A549 (cell line): ENCODE measurements around the gene PARP1. TPM values are rescaled to one million over a fixed set of nuclear protein-coding genes. Genes with fewer than 3 reads are reported as not detected.

Experiments used
- ATAC-seq, 2 experiments: fragments of 200-7000 bp in 1 of 2; fragments of >200 bp in 1 of 2; cut with Nextera tagmentation in 1 of 2; cut with Tn5 transposase in 1 of 2; 3 replicates each; pipeline versions ENCODE4 v1.8.0 to v1.9.1; 2018 to 2020; ENCODE audit warnings: mild to moderate bottlenecking in 1 of 2, moderate library complexity in 1 of 2
- CTCF ChIA-PET: fragments of 300-600 bp; sonication (Branson Sonifier 250); formaldehyde crosslinking; extraction: SDS; loops from one replicate; lab custom pipeline; 2021; ENCODE audit warnings: antibody characterized with exemption, inconsistent platforms; lab: Yijun Ruan, JAX
- POLR2A ChIA-PET: fragments of 350-600 bp; formaldehyde crosslinking; extraction: SDS; loops from one replicate; lab custom pipeline; 2021; ENCODE audit warnings: antibody characterized with exemption, inconsistent platforms; lab: Yijun Ruan, JAX
- DNase-seq, 2 experiments: peaks; one replicate each; pipeline versions ENCODE4 v3.0.0 to v3.0.0-alpha.2; 2011 to 2016; ENCODE audit warnings: low read depth in 1 of 2, low spot score in 1 of 2
- FAIRE-seq: peaks from 2 replicates; lab custom pipeline; 2011; peaks lifted over from hg19 to GRCh38; lab: Jason Lieb, UNC
- H3K27ac ChIP-seq, 2 experiments: fragments of >200 bp; sonication (Bioruptor Twin); formaldehyde crosslinking; 3 replicates each; pipeline ENCODE4 v1.5.1; 2016 to 2017
- H3K4me1 ChIP-seq: fragments of >200 bp; sonication (Bioruptor Twin); formaldehyde crosslinking; 3 replicates; pipeline ENCODE4 v1.6.1; 2016
- H3K4me2 ChIP-seq: fragments of >200 bp; sonication (Bioruptor Twin); formaldehyde crosslinking; 3 replicates; pipeline ENCODE4 v1.6.1; 2016
- H3K4me3 ChIP-seq: fragments of >200 bp; sonication (Bioruptor Twin); formaldehyde crosslinking; 3 replicates; pipeline ENCODE4 v1.5.1; 2016
- H3K9me3 ChIP-seq: fragments of >200 bp; sonication (Bioruptor Twin); formaldehyde crosslinking; 3 replicates; pipeline ENCODE4 v1.6.1; 2016
- BHLHE40 ChIP-seq: IDR thresholded peaks from 2 replicates; pipeline ENCODE4 v1.6.1; 2012; ENCODE audit warnings: low read depth, low read length, inconsistent platforms
- CBX2 ChIP-seq: fragments of 200-600 bp; sonication (generic); IDR thresholded peaks from 2 replicates; pipeline ENCODE4 v1.6.1; 2016; ENCODE audit warnings: low read depth, mild to moderate bottlenecking, borderline replicate concordance
- CBX8 ChIP-seq: fragments of 200-600 bp; sonication (generic); IDR thresholded peaks from 2 replicates; pipeline ENCODE4 v1.6.1; 2016
- CEBPB ChIP-seq, 2 experiments: fragments of >200 bp in 1 of 2; sonication (Bioruptor Twin) in 1 of 2; formaldehyde crosslinking in 1 of 2; IDR thresholded peaks; 2 replicates each; pipeline ENCODE4 v1.6.1; 2012 to 2016
- CHD4 ChIP-seq: fragments of 200-600 bp; sonication (generic); IDR thresholded peaks from 2 replicates; pipeline ENCODE4 v1.6.1; 2016; ENCODE audit warnings: antibody characterized with exemption, mild to moderate bottlenecking, borderline replicate concordance
- EHMT2 ChIP-seq: fragments of 200-600 bp; sonication (generic); IDR thresholded peaks from 2 replicates; pipeline ENCODE4 v1.6.1; 2016; ENCODE audit warnings: antibody characterized with exemption, low read depth, mild to moderate bottlenecking, moderate library complexity
- ESRRA ChIP-seq: fragments of 150-350 bp; IDR thresholded peaks from 2 replicates; pipeline ENCODE4 v1.6.1; 2014; ENCODE audit warnings: mild to moderate bottlenecking, low read length, borderline replicate concordance
- FOSL2 ChIP-seq, 2 experiments: fragments of 450-650 bp in 1 of 2; fragments of >200 bp in 1 of 2; sonication (Bioruptor Twin) in 1 of 2; formaldehyde crosslinking; IDR thresholded peaks; 2 replicates each; pipeline versions ENCODE4 v1.5.0 to v1.6.1; 2016 to 2020; ENCODE audit warnings: mild to moderate bottlenecking in 1 of 2, moderate library complexity in 1 of 2
- HDAC2 ChIP-seq: fragments of 200-600 bp; sonication (generic); IDR thresholded peaks from 2 replicates; pipeline ENCODE4 v1.6.1; 2016
- HOXA7 ChIP-seq: fragments of 250-450 bp; sonication (Bioruptor Pico); IDR thresholded peaks from 2 replicates; pipeline ENCODE4 v1.5.0; 2020; ENCODE audit warnings: mild to moderate bottlenecking, moderate library complexity
- JUNB ChIP-seq: fragments of >200 bp; sonication (Bioruptor Twin); formaldehyde crosslinking; IDR thresholded peaks from 2 replicates; pipeline ENCODE4 v1.6.1; 2016
- KDM1A ChIP-seq: fragments of 200-600 bp; sonication (generic); IDR thresholded peaks from 2 replicates; pipeline ENCODE4 v1.6.1; 2016; ENCODE audit warnings: low read depth, mild to moderate bottlenecking
- MYC ChIP-seq: IDR thresholded peaks from 2 replicates; pipeline ENCODE4 v1.6.1; 2012; ENCODE audit warnings: mild to moderate bottlenecking, inconsistent platforms, low read length, improper control_type of control experiment, borderline replicate concordance
- NR3C1 ChIP-seq: fragments of >200 bp; sonication (Bioruptor Twin); formaldehyde crosslinking; IDR thresholded peaks from 3 replicates; pipeline ENCODE4 v1.6.1; 2017
- RAD21 ChIP-seq, 2 experiments: fragments of >200 bp in 1 of 2; sonication (Bioruptor Twin) in 1 of 2; formaldehyde crosslinking in 1 of 2; IDR thresholded peaks in 1 of 2; conservative IDR thresholded peaks in 1 of 2; 2 replicates in 1 of 2; 3 replicates in 1 of 2; pipeline ENCODE4 v1.6.1; 2012 to 2018; ENCODE audit warnings: inconsistent platforms in 1 of 2
- RARB ChIP-seq: fragments of 250-450 bp; sonication (Bioruptor Pico); IDR thresholded peaks from 2 replicates; pipeline ENCODE4 v1.8.0; 2021; ENCODE audit warnings: mild to moderate bottlenecking, moderate library complexity
- RFX5 ChIP-seq: fragments of 450-650 bp; IDR thresholded peaks from 2 replicates; pipeline ENCODE4 v1.7.1; 2014; ENCODE audit warnings: antibody characterized with exemption, mild to moderate bottlenecking, moderate library complexity
- RNF2 ChIP-seq: fragments of 200-600 bp; sonication (generic); IDR thresholded peaks from 2 replicates; pipeline ENCODE4 v1.6.1; 2016; ENCODE audit warnings: low read depth, mild to moderate bottlenecking, antibody characterized with exemption, moderate library complexity, borderline replicate concordance
- SMC3 ChIP-seq: fragments of >200 bp; sonication (Bioruptor Twin); formaldehyde crosslinking; IDR thresholded peaks from 3 replicates; pipeline ENCODE4 v1.6.1; 2018; ENCODE audit warnings: inconsistent platforms
- TFCP2L1 ChIP-seq: fragments of 250-450 bp; sonication (Bioruptor Pico); IDR thresholded peaks from 2 replicates; pipeline ENCODE4 v1.5.0; 2021; ENCODE audit warnings: mild to moderate bottlenecking
- ZFP36 ChIP-seq: fragments of 450-650 bp; IDR thresholded peaks from 2 replicates; pipeline ENCODE4 v1.6.1; 2014; ENCODE audit warnings: borderline replicate concordance; ENCODE audit not compliant: partially characterized antibody
- WGBS: methylation state at CpG from one replicate; pipeline ENCODE4 v1.1.6; 2017; ENCODE audit errors: missing lambda C conversion rate; 5-methylcytosine and 5-hydroxymethylcytosine counted together
- polyA plus RNA-seq, 4 experiments: library from polyadenylated mRNA; depleted of rRNA in 3 of 4; stranded (reverse); fragments of >200 nt; fragmentation: RNase III in 1 of 4; extraction: RNeasy Plus Mini Kit Qiagen cat#74134 plus additional on column Dnase treatment in 1 of 4; gene quantifications; 2 replicates in 3 of 4; 3 replicates in 1 of 4; pipeline ENCODE4 v1.2.3, GENCODE V29; 2011 to 2017
- TF ChIP-seq, protein P1 (sequence below): IDR thresholded peaks from 2 replicates; pipeline ENCODE4 v1.6.1; 2012
- TF ChIP-seq, protein P2 (sequence below): IDR thresholded peaks from 2 replicates; pipeline ENCODE4 v1.6.1; 2012
- TF ChIP-seq, protein P3 (sequence below): fragments of 250-450 bp; sonication (Bioruptor Pico); IDR thresholded peaks from 2 replicates; pipeline ENCODE4 v1.5.0; 2021; ENCODE audit warnings: mild to moderate bottlenecking, moderate library complexity, borderline replicate concordance

Gene PARP1
- polyA plus RNA-seq, 2 of the 4 experiments (the other 2 are of a cell fraction), result 125 to 134 TPM

DNA sequence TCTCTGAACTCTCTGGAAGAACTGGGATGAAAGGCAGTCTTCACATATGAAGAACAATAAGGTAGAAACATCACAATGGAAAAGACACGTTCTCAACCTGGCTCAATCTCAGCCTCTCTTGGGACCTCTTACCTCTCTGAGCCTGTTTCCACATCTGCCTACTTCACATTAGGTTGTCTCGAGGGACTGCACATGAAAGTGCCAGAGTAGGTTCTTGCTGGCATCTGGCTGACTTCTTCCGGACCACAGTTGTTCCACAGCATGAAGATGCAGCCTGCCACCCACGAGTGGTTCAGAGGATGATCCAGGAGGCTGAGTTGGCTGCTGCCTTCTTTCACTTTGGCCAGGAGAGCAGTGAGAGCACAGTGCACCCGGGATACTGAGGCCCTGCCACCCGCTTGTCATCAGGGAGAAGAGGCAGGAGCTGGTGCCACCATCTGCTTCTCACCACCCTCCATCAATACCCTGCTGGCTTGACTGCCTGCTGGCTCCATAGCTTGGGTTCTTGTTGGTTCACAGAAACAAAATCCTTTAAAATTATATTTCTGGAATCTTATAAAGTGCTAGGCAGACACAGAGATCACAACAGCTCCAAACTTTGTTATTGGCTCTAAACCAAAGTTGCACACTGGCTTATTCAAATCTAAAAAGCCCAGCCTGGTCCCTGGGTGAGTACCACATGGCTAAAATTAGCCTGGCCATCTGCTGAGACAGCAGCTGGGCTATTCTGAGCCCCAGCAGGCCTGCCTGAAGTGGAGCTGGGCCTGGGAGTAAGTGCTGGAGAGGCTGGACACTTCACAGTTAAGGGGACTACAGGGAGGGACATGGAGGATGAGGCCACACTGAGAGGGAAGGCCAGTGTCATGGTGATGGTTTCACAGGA lies 52.0 kb downstream of the PARP1 start:
- WGBS, result 91% methylated on average over 6 of the region's 6 CpGs
- FAIRE-seq, result no peak
- CTCF ChIA-PET, result interaction anchor here (1.1 kb wide), 1 partner anchor 11 kb away, joined by 3 read pairs; no protein-coding TSS in a partner anchor

DNA sequence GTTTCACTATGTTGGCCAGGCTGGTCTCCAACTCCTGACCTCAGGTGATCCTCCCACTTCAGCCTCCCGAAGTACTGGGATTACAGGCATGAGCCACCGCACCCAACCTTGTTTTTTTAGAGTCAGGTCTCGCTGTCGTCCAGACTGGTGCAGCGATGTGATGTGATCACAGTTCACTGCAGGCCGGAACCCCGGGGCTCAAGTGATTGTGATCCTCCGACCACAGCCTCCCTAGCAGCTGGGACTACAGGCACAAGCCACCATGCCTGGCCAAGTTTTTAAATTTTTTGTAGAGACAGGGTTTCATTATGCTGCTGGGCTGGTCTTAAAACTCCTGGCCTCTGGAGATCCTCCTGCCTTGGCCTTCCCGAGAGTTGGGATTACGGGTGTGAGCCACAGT lies 52.9 kb downstream of the PARP1 start:
- Histone ChIP-seq H3K27ac (no peak overlapping the region), H3K9me3 (no peaks in the 10 kb centered on the region), H3K4me3 (no peak overlapping the region), H3K4me1 (no peaks in the 10 kb centered on the region), H3K4me2 (no peak overlapping the region)
- FAIRE-seq, result no peak
- 91% methylated on average over 9 of the region's 10 CpGs for WGBS
- ATAC-seq, result no peak
- POLR2A ChIA-PET, result no interaction called here
- TF ChIP-seq TFCP2L1 (no peak), RFX5 (no peak), CBX8 (no peak), RNF2 (no peak), EHMT2 (no peak), RARB (CRISPR knock-in tag) (no peak), CBX2 (no peak), CHD4 (no peak), ESRRA (no peak), MYC (no peak), ZFP36 (no peak)
- TF ChIP-seq, protein P1, sequence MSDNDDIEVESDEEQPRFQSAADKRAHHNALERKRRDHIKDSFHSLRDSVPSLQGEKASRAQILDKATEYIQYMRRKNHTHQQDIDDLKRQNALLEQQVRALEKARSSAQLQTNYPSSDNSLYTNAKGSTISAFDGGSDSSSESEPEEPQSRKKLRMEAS, result no peak
- TF ChIP-seq, protein P2, sequence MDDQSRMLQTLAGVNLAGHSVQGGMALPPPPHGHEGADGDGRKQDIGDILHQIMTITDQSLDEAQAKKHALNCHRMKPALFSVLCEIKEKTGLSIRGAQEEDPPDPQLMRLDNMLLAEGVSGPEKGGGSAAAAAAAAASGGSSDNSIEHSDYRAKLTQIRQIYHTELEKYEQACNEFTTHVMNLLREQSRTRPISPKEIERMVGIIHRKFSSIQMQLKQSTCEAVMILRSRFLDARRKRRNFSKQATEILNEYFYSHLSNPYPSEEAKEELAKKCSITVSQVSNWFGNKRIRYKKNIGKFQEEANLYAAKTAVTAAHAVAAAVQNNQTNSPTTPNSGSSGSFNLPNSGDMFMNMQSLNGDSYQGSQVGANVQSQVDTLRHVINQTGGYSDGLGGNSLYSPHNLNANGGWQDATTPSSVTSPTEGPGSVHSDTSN, result no peak
- no peak for DNase-seq
- CTCF ChIA-PET, result interaction anchor here (1.4 to 2.0 kb wide), 2 partner anchors 22 to 230 kb away, joined by 3 to 8 read pairs; no protein-coding TSS in a partner anchor

More for the DNA sequence above, 52.0 kb downstream of the PARP1 start:
- Histone ChIP-seq H3K4me1 (no peaks in the 10 kb centered on the region), H3K4me2 (no peak overlapping the region), H3K4me3 (no peak overlapping the region), H3K27ac (no peak overlapping the region), H3K9me3 (no peaks in the 10 kb centered on the region)
- POLR2A ChIA-PET, result no interaction called here
- DNase-seq (no peak), ATAC-seq (peak in 1 of 2 experiments; percentile 12; a peak in 1 of 6 replicates)
- TF ChIP-seq BHLHE40, result no peak
- TF ChIP-seq HDAC2, result no peak

DNA sequence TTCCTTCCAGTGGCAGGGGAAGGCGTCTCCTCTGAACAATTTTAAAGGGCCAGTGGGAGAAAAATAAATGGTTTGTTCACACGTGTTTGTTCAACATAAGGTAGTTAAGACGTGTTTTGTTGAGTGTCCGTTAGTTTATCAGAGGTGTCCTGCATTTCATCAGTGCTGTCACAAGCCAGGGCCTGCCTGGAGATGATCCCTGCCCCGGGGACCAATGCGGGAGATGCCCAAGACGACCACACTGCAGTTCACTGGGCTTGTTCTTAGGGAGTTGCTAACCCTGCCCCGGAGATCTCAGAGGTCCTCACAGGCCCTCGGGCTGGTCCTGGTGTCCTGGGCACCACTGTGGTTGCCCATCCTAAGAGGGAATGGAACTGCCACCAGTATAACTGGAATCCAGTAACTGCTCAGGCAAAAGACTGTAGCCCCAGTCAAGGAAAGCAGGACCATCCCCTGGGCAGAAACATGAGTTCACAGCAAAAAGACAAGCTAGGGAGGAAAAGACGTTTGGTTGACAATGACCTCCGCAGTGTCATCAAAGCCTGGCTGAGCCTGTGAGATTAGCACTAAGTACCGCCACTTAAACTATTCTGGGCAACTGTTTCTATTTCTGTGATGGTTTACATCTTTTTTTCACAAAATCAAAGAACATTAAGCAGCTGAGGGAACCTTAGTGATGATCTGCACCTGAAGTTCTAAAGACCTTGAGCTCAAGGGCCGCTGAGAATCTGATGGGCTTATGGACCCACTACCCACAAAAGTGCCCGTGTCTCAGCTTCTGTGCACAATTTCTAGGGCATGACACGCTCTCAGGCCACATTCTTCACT lies 54.0 kb downstream of the PARP1 start:
- H3K9me3 ChIP-seq, result no peaks in the 10 kb centered on the region
- FAIRE-seq (no peak), ATAC-seq (0 out of 6 replicates have a peak, but pooled peaks of 1 of the 2 experiments have one; percentile 20), DNase-seq (no peak)
- no peak for TF ChIP-seq CEBPB (IDR thresholded peaks at IDR 0.05)
- TF ChIP-seq HOXA7 (CRISPR knock-in tag), result no peak
- TF ChIP-seq RNF2, result no peak
- TF ChIP-seq SMC3, result no peak
- no peak for TF ChIP-seq FOSL2 (IDR thresholded peaks at IDR 0.05)
- TF ChIP-seq FOSL2 (CRISPR knock-in tag; IDR thresholded peaks at IDR 0.05), result no peak
- no peak for TF ChIP-seq NR3C1
- no peak for TF ChIP-seq ESRRA
- no peak for TF ChIP-seq KDM1A
- no peak for TF ChIP-seq RAD21 (conservative IDR thresholded peaks at IDR 0.05 in 1 of 2, IDR thresholded peaks at IDR 0.05 in 1 of 2)
- TF ChIP-seq JUNB, result no peak
- TF ChIP-seq, protein P3, sequence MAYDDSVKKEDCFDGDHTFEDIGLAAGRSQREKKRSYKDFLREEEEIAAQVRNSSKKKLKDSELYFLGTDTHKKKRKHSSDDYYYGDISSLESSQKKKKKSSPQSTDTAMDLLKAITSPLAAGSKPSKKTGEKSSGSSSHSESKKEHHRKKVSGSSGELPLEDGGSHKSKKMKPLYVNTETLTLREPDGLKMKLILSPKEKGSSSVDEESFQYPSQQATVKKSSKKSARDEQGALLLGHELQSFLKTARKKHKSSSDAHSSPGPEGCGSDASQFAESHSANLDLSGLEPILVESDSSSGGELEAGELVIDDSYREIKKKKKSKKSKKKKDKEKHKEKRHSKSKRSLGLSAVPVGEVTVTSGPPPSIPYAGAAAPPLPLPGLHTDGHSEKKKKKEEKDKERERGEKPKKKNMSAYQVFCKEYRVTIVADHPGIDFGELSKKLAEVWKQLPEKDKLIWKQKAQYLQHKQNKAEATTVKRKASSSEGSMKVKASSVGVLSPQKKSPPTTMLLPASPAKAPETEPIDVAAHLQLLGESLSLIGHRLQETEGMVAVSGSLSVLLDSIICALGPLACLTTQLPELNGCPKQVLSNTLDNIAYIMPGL, result no peak
- WGBS, result 81% methylated on average over 15 of the region's 15 CpGs
- H3K4me3 ChIP-seq, result no peak overlapping the region
- no peak overlapping the region for H3K4me2 ChIP-seq
- H3K4me1 ChIP-seq, result no peaks in the 10 kb centered on the region
- ChIA-PET CTCF (interaction anchor here (1.0 to 2.0 kb wide), 4 partner anchors 21 to 229 kb away, joined by 3 to 8 read pairs (median 4); partner anchors contain the start of gene PARP1), POLR2A (no interaction called here)
- H3K27ac ChIP-seq, result no peak overlapping the region
